ENCODE data around the gene NFXL1. TPM values are rescaled to one million over a fixed set of nuclear protein-coding genes. Genes with fewer than 3 reads are reported as not detected.
A peak's percentile ranks its signal among the peaks of the same experiment; 100 is the strongest.

Gene NFXL1
- total RNA-seq, 1 experiment from 2014 or later = 9.2 TPM

- no TSS peak for BruUV-seq (replicated peaks)
- H3K4me3 ChIP-seq (ENCODE audit: low read depth in 2 of 2, low read length in 2 of 2) = no peak overlapping the region
- H3K27me3 ChIP-seq (ENCODE audit: control insufficient read depth, insufficient read depth, low read length) = no peaks in the 10 kb centered on the region
- in situ Hi-C loops (cut with HindIII; ENCODE audit: low pct_unique_long_range_greater_than_20kb, low sequenced_read_pairs) = no loop called here
- H3K4me1 ChIP-seq (ENCODE audit: control insufficient read depth, insufficient read depth, low read length) = no peaks in the 10 kb centered on the region
- no peak for TF ChIP-seq REST (IDR thresholded peaks at IDR 0.05; ENCODE audit: insufficient read depth in 1 of 2, low read depth in 2 of 2, low read length in 1 of 2)
- no peak for TF ChIP-seq TCF7L2 (IDR thresholded peaks at IDR 0.05; ENCODE audit: low read depth, low read length)
- no peak for TF ChIP-seq POLR2AphosphoS5 (IDR thresholded peaks at IDR 0.05; ENCODE audit: low read depth, low read length)
- no peak for ATAC-seq
- ChIA-PET POLR2A (no interaction called here), CTCF (no interaction called here)
- no peaks in the 10 kb centered on the region for H3K9me3 ChIP-seq (ENCODE audit: control insufficient read depth, insufficient read depth, low read depth, low read length)
- no peaks in the 10 kb centered on the region for H3K36me3 ChIP-seq (ENCODE audit: control insufficient read depth, insufficient read depth, low read length)
- intact Hi-C loops (cut with micrococcal nuclease; ENCODE audit: unreplicated experiment) = no loop called here
- no peak for DNase-seq (ENCODE audit: low read depth, low spot score)
- no peak overlapping the region for H3K27ac ChIP-seq (ENCODE audit: low read length)
Observed at GRCh38 chr4:47954245-47954644, 39.9 kb upstream of the NFXL1 start.

- no peaks in the 10 kb centered on the region for H3K4me1 ChIP-seq (ENCODE audit: control insufficient read depth, insufficient read depth, low read length)
- in situ Hi-C loops (cut with HindIII; ENCODE audit: low pct_unique_long_range_greater_than_20kb, low sequenced_read_pairs) = no loop called here
- TF ChIP-seq CTCF (IDR thresholded peaks at IDR 0.05) (peak; percentile 19; the same call in 1 of the 2 replicates), REST (IDR thresholded peaks at IDR 0.05; ENCODE audit: insufficient read depth in 1 of 2, low read depth in 2 of 2, low read length in 1 of 2) (no peak), TCF7L2 (IDR thresholded peaks at IDR 0.05; ENCODE audit: low read depth, low read length) (no peak)
- no peaks in the 10 kb centered on the region for H3K9me3 ChIP-seq (ENCODE audit: control insufficient read depth, insufficient read depth, low read depth, low read length)
- ATAC-seq = no peak
- POLR2A ChIA-PET = no interaction called here
- CTCF ChIA-PET = no interaction called here
- DNase-seq (ENCODE audit: low read depth, low spot score) = no peak
- intact Hi-C loops (cut with micrococcal nuclease; ENCODE audit: unreplicated experiment) = no loop called here
- no TSS peak for BruUV-seq (replicated peaks)
- no peaks in the 10 kb centered on the region for H3K27me3 ChIP-seq (ENCODE audit: control insufficient read depth, insufficient read depth, low read length)
- H3K4me3 ChIP-seq (ENCODE audit: low read depth in 2 of 2, low read length in 2 of 2) = no peak overlapping the region
- no peak overlapping the region for H3K27ac ChIP-seq (ENCODE audit: low read length)
- H3K36me3 ChIP-seq (ENCODE audit: control insufficient read depth, insufficient read depth, low read length) = no peaks in the 10 kb centered on the region
Observed at GRCh38 chr4:47945930-47946726, 31.7 kb upstream of the NFXL1 start.
